Keratinocyte (primary cell): Measurements from ENCODE around the gene CHMP3. TPM values are rescaled to one million over a fixed set of nuclear protein-coding genes. Genes with fewer than 3 reads are reported as not detected.

Source experiments
- DNase-seq: peaks from one replicate; pipeline ENCODE4 v3.0.0-alpha.2; 2011; ENCODE audit warnings: low read depth, missing footprints, low spot score
- FAIRE-seq: peaks from 2 replicates; lab custom pipeline; 2011; peaks lifted over from hg19 to GRCh38; lab: Jason Lieb, UNC
- H2AFZ ChIP-seq: 2 replicates; pipeline ENCODE4 v1.6.0; 2012; ENCODE audit warnings: low read length, control low read depth, inconsistent platforms; ENCODE audit not compliant: control insufficient read depth
- H3K27ac ChIP-seq: 2 replicates; pipeline ENCODE4 v1.5.1; 2011; ENCODE audit warnings: low read length; ENCODE audit not compliant: control insufficient read depth, insufficient read depth
- H3K27me3 ChIP-seq: 3 replicates; pipeline ENCODE4 v1.6.0; 2011; ENCODE audit warnings: low read length; ENCODE audit not compliant: control insufficient read depth, insufficient read depth; ENCODE audit errors: extremely low read depth
- H3K36me3 ChIP-seq, 2 experiments: 2 replicates in 1 of 2; 3 replicates in 1 of 2; pipeline ENCODE4 v1.5.1; 2011; ENCODE audit warnings: low read length in 2 of 2, mild to moderate bottlenecking in 1 of 2; ENCODE audit not compliant: control insufficient read depth in 2 of 2, insufficient read depth in 2 of 2; ENCODE audit errors: extremely low read depth in 1 of 2
- H3K4me1 ChIP-seq: 3 replicates; pipeline ENCODE4 v1.5.1; 2011; ENCODE audit warnings: low read length; ENCODE audit not compliant: control insufficient read depth, insufficient read depth; ENCODE audit errors: extremely low read depth
- H3K4me2 ChIP-seq: 3 replicates; pipeline ENCODE4 v1.6.0; 2011; ENCODE audit warnings: low read depth, low read length; ENCODE audit not compliant: control insufficient read depth, insufficient read depth; ENCODE audit errors: extremely low read depth
- H3K4me3 ChIP-seq, 3 experiments: fragments of 200-600 bp in 1 of 3; sonication (generic) in 1 of 3; 2 replicates in 2 of 3; 3 replicates in 1 of 3; pipeline ENCODE4 v1.5.1; 2011 to 2016; ENCODE audit warnings: low read length in 3 of 3, mild to moderate bottlenecking in 3 of 3, control low read depth in 2 of 3, inconsistent platforms in 1 of 3, low read depth in 1 of 3, mixed read lengths in 1 of 3, mixed run types in 1 of 3, moderate library complexity in 1 of 3; ENCODE audit not compliant: control insufficient read depth in 2 of 3, insufficient read depth in 2 of 3; ENCODE audit errors: extremely low read depth in 1 of 3
- H3K79me2 ChIP-seq: 2 replicates; pipeline ENCODE4 v1.6.0; 2012; ENCODE audit warnings: low read length; ENCODE audit not compliant: control insufficient read depth, insufficient read depth
- H3K9ac ChIP-seq: 3 replicates; pipeline ENCODE4 v1.6.0; 2011; ENCODE audit warnings: low read length; ENCODE audit not compliant: control insufficient read depth, insufficient read depth; ENCODE audit errors: extremely low read depth
- H3K9me1 ChIP-seq: 3 replicates; pipeline ENCODE4 v1.6.0; 2011; ENCODE audit warnings: low read length; ENCODE audit not compliant: control insufficient read depth, insufficient read depth; ENCODE audit errors: extremely low read depth
- H3K9me3 ChIP-seq: 2 replicates; pipeline ENCODE4 v1.5.1; 2012; ENCODE audit warnings: low read depth, low read length; ENCODE audit not compliant: control insufficient read depth
- H4K20me1 ChIP-seq: 3 replicates; pipeline ENCODE4 v1.6.0; 2011; ENCODE audit warnings: low read length; ENCODE audit not compliant: control insufficient read depth, insufficient read depth; ENCODE audit errors: extremely low read depth
- CTCF ChIP-seq, 3 experiments: IDR thresholded peaks in 1 of 3; conservative IDR thresholded peaks in 1 of 3; optimal IDR thresholded peaks in 1 of 3; 2 replicates in 2 of 3; 3 replicates in 1 of 3; pipeline versions ENCODE3 to v1.5.1; 2011; ENCODE audit warnings: low read length in 3 of 3, mild to moderate bottlenecking in 3 of 3, moderate library complexity in 2 of 3, control low read depth in 1 of 3, inconsistent platforms in 1 of 3; ENCODE audit not compliant: insufficient read depth in 2 of 3; ENCODE audit errors: extremely low read depth in 1 of 3
- EZH2 ChIP-seq: IDR thresholded peaks from one replicate; pipeline ENCODE4 v1.6.1; 2012; ENCODE audit warnings: inconsistent platforms, mild to moderate bottlenecking, low read length, moderate library complexity
- dilution Hi-C: fragments of 300-500 bp; cut with MboI; formaldehyde crosslinking; loops from one replicate; pipeline ENCODE4 v1.7.0; 2020; ENCODE audit warnings: low sequenced_read_pairs; ENCODE audit not compliant: extremely low pct_ligation_motif_present
- polyA plus RNA-seq, 5 experiments: library from polyadenylated mRNA; depleted of rRNA in 3 of 5; stranded (reverse) in 3 of 5; stranded (forward) in 1 of 5; unstranded in 1 of 5; fragments of >200 nt; gene quantifications; 1 replicate in 1 of 5; 2 replicates in 3 of 5; 3 replicates in 1 of 5; pipeline versions ENCODE4 v1.2.1 to v1.2.3, GENCODE V29; 2011 to 2012; ENCODE audit warnings: missing spikeins in 2 of 5, low read depth in 1 of 5, low replicate concordance in 1 of 5
- small RNA-seq, 3 experiments: library from RNA; depleted of rRNA; stranded (forward); fragments of <200 nt; gene quantifications; one replicate each; pipeline ENCODE3, GENCODE V24; 2012; ENCODE audit warnings: low read depth in 3 of 3, low replicate concordance in 1 of 3; ENCODE audit not compliant: insufficient read length in 3 of 3

The CHMP3 gene
- polyA plus RNA-seq, 1 donor (not counting 4 experiments of a cell fraction or from before 2014, with no cell fraction given) = 162 TPM

GRCh38 chr2:86453836-86454235, 109.4 kb downstream of the CHMP3 start:
- FAIRE-seq (peak; percentile 88), DNase-seq (peak; percentile 30)
- H3K79me2 ChIP-seq = no peaks in the 10 kb centered on the region
- dilution Hi-C loops = no loop called here
- H3K27me3 ChIP-seq = no peaks in the 10 kb centered on the region
- no peaks in the 10 kb centered on the region for H3K9me1 ChIP-seq
- no peaks in the 10 kb centered on the region for H3K9me3 ChIP-seq
- peaks cover 0 to 16% of the 10 kb centered on the region in 2 experiments for H3K36me3 ChIP-seq
- H4K20me1 ChIP-seq = no peaks in the 10 kb centered on the region
- H3K4me1 ChIP-seq = peaks cover 10% of the 10 kb centered on the region
- no peak overlapping the region for H3K4me3 ChIP-seq
- TF ChIP-seq EZH2 (no peak), CTCF (optimal IDR thresholded peaks at IDR 0.05 in 1 of 3, IDR thresholded peaks at IDR 0.05 in 1 of 3, conservative IDR thresholded peaks at IDR 0.05 in 1 of 3; ENCODE audit: extremely low read depth in 1 of 3, insufficient read depth in 2 of 3, low read length in 3 of 3) (no peak)
- peak overlapping the region; percentile 41 for H3K4me2 ChIP-seq
- no peak overlapping the region for H3K27ac ChIP-seq
- no peak overlapping the region for H3K9ac ChIP-seq
- no peak overlapping the region for H2AFZ ChIP-seq

Small RNAs within 50 kb of the gene (small RNA-seq; reads per million reads assigned to genes)
- gene RNU6-640P = 0 reads per million in 3 experiments

Other genes starting within 250 kb of the CHMP3 start
- gene REEP1, start 225.8 kb downstream of the CHMP3 start, polyA plus RNA-seq = 0.14 to 0.72 TPM (median 0.30 TPM) in 3 replicates
- gene KDM3A, start 122.1 kb downstream of the CHMP3 start, polyA plus RNA-seq = 16.0 to 32.9 TPM (median 28.6 TPM) in 3 replicates
- 11.0 to 15.7 TPM (median 11.7 TPM) in 3 replicates for gene RNF103, start 60.4 kb upstream of the CHMP3 start, polyA plus RNA-seq
- gene RMND5A, start 156.8 kb upstream of the CHMP3 start, polyA plus RNA-seq = 19.0 to 26.0 TPM (median 24.7 TPM) in 3 replicates
- 0.02 to 0.19 TPM (median 0.10 TPM) in 3 replicates for gene CD8A, start 227.5 kb upstream of the CHMP3 start, polyA plus RNA-seq